ENCODE results near the gene MAN1C1.

MAN1C1 gene

GRCh38 chr1:25715888-25716287, 99.3 kb downstream of the MAN1C1 start:
- TF ChIP-seq ZNF274 (IDR thresholded peaks at IDR 0.05; ENCODE audit: low read depth, low read length): no peak
- TF ChIP-seq SUZ12 (IDR thresholded peaks at IDR 0.05; ENCODE audit: extremely low read depth, insufficient read depth, insufficient read length): no peak
- TF ChIP-seq YY1 (IDR thresholded peaks at IDR 0.05; ENCODE audit: insufficient read depth, insufficient read length): no peak
- Histone ChIP-seq H3K27me3 (ENCODE audit: insufficient read depth, insufficient read length) (no peaks in the 10 kb centered on the region), H3K4me3 (ENCODE audit: insufficient read length, low read depth) (no peak overlapping the region), H3K9me3 (ENCODE audit: insufficient read depth, low read length) (no peaks in the 10 kb centered on the region), H3K9ac (ENCODE audit: insufficient read length, low read depth) (no peak overlapping the region), H3K36me3 (ENCODE audit: insufficient read depth, insufficient read length, low read length) (no peaks in the 10 kb centered on the region), H3K4me1 (ENCODE audit: insufficient read depth, insufficient read length) (no peaks in the 10 kb centered on the region)
- DNase-seq (ENCODE audit: low read depth, low spot score): no peak

- Histone ChIP-seq H3K9me3 (ENCODE audit: insufficient read depth, low read length) (no peaks in the 10 kb centered on the region), H3K4me1 (ENCODE audit: insufficient read depth, insufficient read length) (no peaks in the 10 kb centered on the region), H3K27me3 (ENCODE audit: insufficient read depth, insufficient read length) (no peaks in the 10 kb centered on the region), H3K4me3 (ENCODE audit: insufficient read length, low read depth) (no peak overlapping the region), H3K36me3 (ENCODE audit: insufficient read depth, insufficient read length, low read length) (no peaks in the 10 kb centered on the region), H3K9ac (ENCODE audit: insufficient read length, low read depth) (no peak overlapping the region)
- TF ChIP-seq ZNF274 (IDR thresholded peaks at IDR 0.05; ENCODE audit: low read depth, low read length): no peak
- no peak for TF ChIP-seq SUZ12 (IDR thresholded peaks at IDR 0.05; ENCODE audit: extremely low read depth, insufficient read depth, insufficient read length)
- TF ChIP-seq YY1 (IDR thresholded peaks at IDR 0.05; ENCODE audit: insufficient read depth, insufficient read length): no peak
- no peak for DNase-seq (ENCODE audit: low read depth, low spot score)
Observed at GRCh38 chr1:25716320-25716719, 99.7 kb downstream of the MAN1C1 start.

GRCh38 chr1:25718732-25719131, 102.1 kb downstream of the MAN1C1 start:
- DNase-seq (ENCODE audit: low read depth, low spot score): no peak
- TF ChIP-seq SUZ12 (IDR thresholded peaks at IDR 0.05; ENCODE audit: extremely low read depth, insufficient read depth, insufficient read length) (no peak), ZNF274 (IDR thresholded peaks at IDR 0.05; ENCODE audit: low read depth, low read length) (no peak), YY1 (IDR thresholded peaks at IDR 0.05; ENCODE audit: insufficient read depth, insufficient read length) (no peak)

GRCh38 chr1:25720624-25721023, 104.0 kb downstream of the MAN1C1 start:
- Histone ChIP-seq H3K27me3 (ENCODE audit: insufficient read depth, insufficient read length) (no peaks in the 10 kb centered on the region), H3K9ac (ENCODE audit: insufficient read length, low read depth) (no peak overlapping the region), H3K4me3 (ENCODE audit: insufficient read length, low read depth) (no peak overlapping the region), H3K36me3 (ENCODE audit: insufficient read depth, insufficient read length, low read length) (no peaks in the 10 kb centered on the region), H3K9me3 (ENCODE audit: insufficient read depth, low read length) (no peaks in the 10 kb centered on the region), H3K4me1 (ENCODE audit: insufficient read depth, insufficient read length) (peaks cover 10% of the 10 kb centered on the region)
- no peak for TF ChIP-seq SUZ12 (IDR thresholded peaks at IDR 0.05; ENCODE audit: extremely low read depth, insufficient read depth, insufficient read length)
- no peak for TF ChIP-seq ZNF274 (IDR thresholded peaks at IDR 0.05; ENCODE audit: low read depth, low read length)
- no peak for DNase-seq (ENCODE audit: low read depth, low spot score)

More at GRCh38 chr1:25718732-25719131, 102.1 kb downstream of the MAN1C1 start:
- no peaks in the 10 kb centered on the region for H3K9me3 ChIP-seq (ENCODE audit: insufficient read depth, low read length)
- no peaks in the 10 kb centered on the region for H3K36me3 ChIP-seq (ENCODE audit: insufficient read depth, insufficient read length, low read length)
- no peak overlapping the region for H3K9ac ChIP-seq (ENCODE audit: insufficient read length, low read depth)
- H3K4me1 ChIP-seq (ENCODE audit: insufficient read depth, insufficient read length): no peaks in the 10 kb centered on the region
- no peak overlapping the region for H3K4me3 ChIP-seq (ENCODE audit: insufficient read length, low read depth)
- H3K27me3 ChIP-seq (ENCODE audit: insufficient read depth, insufficient read length): no peaks in the 10 kb centered on the region

DNA sequence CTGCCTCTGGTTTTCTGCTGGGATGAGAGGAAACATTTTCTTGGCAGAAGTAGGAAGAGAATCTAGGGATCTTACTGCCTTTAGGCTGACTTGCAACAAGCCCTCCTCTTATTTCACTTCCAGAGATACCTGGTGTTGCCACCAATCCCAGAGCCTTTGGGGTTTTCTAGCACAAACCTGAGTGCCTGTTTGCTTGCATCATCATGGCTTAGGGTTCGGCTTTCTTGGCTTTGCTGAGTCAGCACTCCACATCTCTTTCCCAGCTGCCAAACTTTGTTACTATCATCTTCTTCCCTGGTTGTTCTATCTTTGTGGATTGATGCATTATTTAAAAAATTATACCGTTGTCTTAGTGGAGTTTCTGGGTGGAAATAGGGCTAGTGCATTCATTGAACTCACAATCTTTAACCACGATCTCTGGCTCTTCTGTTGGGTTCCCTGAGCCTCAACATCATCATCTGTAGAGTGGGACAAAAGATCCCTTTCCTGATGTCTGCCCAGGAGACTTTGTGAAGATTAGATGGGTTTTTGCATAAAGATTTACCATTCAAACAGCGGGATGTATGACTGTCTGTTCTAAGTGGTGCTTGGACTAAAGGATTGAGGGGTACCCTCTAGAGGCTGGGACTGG, 106.8 kb downstream of the MAN1C1 start:
- TF ChIP-seq ZNF274 (IDR thresholded peaks at IDR 0.05; ENCODE audit: low read depth, low read length): no peak
- no peak for TF ChIP-seq YY1 (IDR thresholded peaks at IDR 0.05; ENCODE audit: insufficient read depth, insufficient read length)
- TF ChIP-seq SUZ12 (IDR thresholded peaks at IDR 0.05; ENCODE audit: extremely low read depth, insufficient read depth, insufficient read length): no peak
- H3K4me3 ChIP-seq (ENCODE audit: insufficient read length, low read depth): no peak overlapping the region
- no peak overlapping the region for H3K9ac ChIP-seq (ENCODE audit: insufficient read length, low read depth)
- DNase-seq (ENCODE audit: low read depth, low spot score): no peak
- H3K4me1 ChIP-seq (ENCODE audit: insufficient read depth, insufficient read length): peaks cover 32% of the 10 kb centered on the region
- H3K9me3 ChIP-seq (ENCODE audit: insufficient read depth, low read length): no peaks in the 10 kb centered on the region
- no peaks in the 10 kb centered on the region for H3K27me3 ChIP-seq (ENCODE audit: insufficient read depth, insufficient read length)
- H3K36me3 ChIP-seq (ENCODE audit: insufficient read depth, insufficient read length, low read length): no peaks in the 10 kb centered on the region

DNA sequence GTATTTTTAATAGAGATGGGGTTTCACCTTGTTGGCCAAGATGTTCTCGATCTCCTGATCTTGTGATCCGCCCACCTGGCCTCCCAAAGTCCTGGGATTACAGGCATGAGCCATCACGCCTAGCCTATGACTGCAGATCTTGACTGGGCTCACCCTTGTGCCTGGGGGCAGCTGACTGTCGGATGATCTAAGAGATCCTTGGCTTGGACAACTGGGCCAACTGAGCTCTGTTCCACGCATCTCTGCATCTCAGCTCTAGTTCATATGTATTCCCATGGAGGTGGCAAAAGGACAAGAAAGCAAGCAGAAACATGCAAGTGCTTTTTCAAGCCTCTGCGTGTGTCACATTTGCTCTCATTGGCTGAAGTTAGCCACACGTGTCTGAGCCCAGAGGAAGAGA, 107.6 kb downstream of the MAN1C1 start:
- DNase-seq (ENCODE audit: low read depth, low spot score): no peak
- no peaks in the 10 kb centered on the region for H3K27me3 ChIP-seq (ENCODE audit: insufficient read depth, insufficient read length)
- no peak overlapping the region for H3K4me3 ChIP-seq (ENCODE audit: insufficient read length, low read depth)
- H3K9me3 ChIP-seq (ENCODE audit: insufficient read depth, low read length): no peaks in the 10 kb centered on the region
- H3K4me1 ChIP-seq (ENCODE audit: insufficient read depth, insufficient read length): peaks cover 32% of the 10 kb centered on the region
- no peak overlapping the region for H3K9ac ChIP-seq (ENCODE audit: insufficient read length, low read depth)
- TF ChIP-seq ZNF274 (IDR thresholded peaks at IDR 0.05; ENCODE audit: low read depth, low read length): no peak
- no peak for TF ChIP-seq SUZ12 (IDR thresholded peaks at IDR 0.05; ENCODE audit: extremely low read depth, insufficient read depth, insufficient read length)
- TF ChIP-seq YY1 (IDR thresholded peaks at IDR 0.05; ENCODE audit: insufficient read depth, insufficient read length): no peak
- H3K36me3 ChIP-seq (ENCODE audit: insufficient read depth, insufficient read length, low read length): no peaks in the 10 kb centered on the region

DNA sequence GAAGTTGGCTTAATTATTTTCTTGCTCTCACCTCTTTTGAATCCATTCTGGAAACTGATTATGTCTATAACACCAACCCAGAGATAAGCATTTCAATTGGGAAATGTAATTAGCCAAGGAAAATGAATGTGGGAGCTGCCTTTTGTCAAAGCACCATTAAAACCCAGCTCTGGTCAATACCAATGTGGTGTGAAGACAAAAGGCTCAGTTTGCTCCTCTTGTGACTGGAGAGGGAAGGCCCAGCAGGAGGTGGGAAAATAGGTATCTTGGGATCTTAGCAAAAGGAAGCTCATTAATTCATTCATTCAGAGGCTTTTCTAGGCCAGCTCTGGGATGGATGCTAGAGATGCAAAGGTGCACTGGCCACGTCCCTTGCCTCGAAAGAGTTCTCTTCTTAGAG, 108.4 kb downstream of the MAN1C1 start:
- H3K9me3 ChIP-seq (ENCODE audit: insufficient read depth, low read length): no peaks in the 10 kb centered on the region
- no peak for TF ChIP-seq YY1 (IDR thresholded peaks at IDR 0.05; ENCODE audit: insufficient read depth, insufficient read length)
- no peak for TF ChIP-seq SUZ12 (IDR thresholded peaks at IDR 0.05; ENCODE audit: extremely low read depth, insufficient read depth, insufficient read length)
- TF ChIP-seq ZNF274 (IDR thresholded peaks at IDR 0.05; ENCODE audit: low read depth, low read length): no peak
- H3K36me3 ChIP-seq (ENCODE audit: insufficient read depth, insufficient read length, low read length): no peaks in the 10 kb centered on the region
- H3K9ac ChIP-seq (ENCODE audit: insufficient read length, low read depth): no peak overlapping the region
- H3K4me1 ChIP-seq (ENCODE audit: insufficient read depth, insufficient read length): peaks cover 32% of the 10 kb centered on the region
- no peak overlapping the region for H3K4me3 ChIP-seq (ENCODE audit: insufficient read length, low read depth)
- no peaks in the 10 kb centered on the region for H3K27me3 ChIP-seq (ENCODE audit: insufficient read depth, insufficient read length)
- peak; percentile 73 for DNase-seq (ENCODE audit: low read depth, low spot score)

Measured in NT2/D1 (cell line).